GM19351 (cell line): Measurements from ENCODE around the gene TIMM23B.
A peak's percentile ranks its signal among the peaks of the same experiment; 100 is the strongest.
"Not testable (repeated sequence)": the region's sequence is repeated elsewhere in the genome, so short reads cannot be mapped to it uniquely, and the experiment has no call there.

Source experiments
- ATAC-seq: cut with Tn5 transposase; IDR thresholded peaks from one replicate; pipeline ENCODE4 v1.9.1; 2021; ENCODE audit warnings: mild to moderate bottlenecking, moderate library complexity; ENCODE audit not compliant: unreplicated experiment

Gene TIMM23B

GRCh38 chr10:49941447-49942338 lies at the start of gene TIMM23B, which contains the start of gene PARG:
TIMM23B (plus strand) TSS chr10:49942053; CDS start chr10:49942195, 142 bp downstream.
PARG (minus strand) TSS chr10:49942027; CDS start chr10:49941725, 302 bp downstream.
- ATAC-seq = peak; percentile 63

- not testable (repeated sequence) for ATAC-seq
Measured at GRCh38 chr10:49899999-49900398, 41.9 kb upstream of the TIMM23B start.

GRCh38 chr10:49900406-49900805 lies 41.4 kb upstream of the TIMM23B start:
- not testable (repeated sequence) for ATAC-seq

GRCh38 chr10:49903829-49904228 lies 38.0 kb upstream of the TIMM23B start:
- not testable (repeated sequence) for ATAC-seq

- not testable (repeated sequence) for ATAC-seq
Measured at GRCh38 chr10:49908290-49909080, 33.4 kb upstream of the TIMM23B start.

- ATAC-seq = not testable (repeated sequence)
Measured at GRCh38 chr10:49910295-49910694, 31.6 kb upstream of the TIMM23B start.

GRCh38 chr10:49916451-49916850 lies 25.4 kb upstream of the TIMM23B start:
- ATAC-seq = not testable (repeated sequence)

GRCh38 chr10:49917927-49918326 lies 23.9 kb upstream of the TIMM23B start:
- ATAC-seq = not testable (repeated sequence)

- ATAC-seq = not testable (repeated sequence)
Measured at GRCh38 chr10:49922041-49922440, 19.8 kb upstream of the TIMM23B start.

GRCh38 chr10:49923572-49923971 lies 18.3 kb upstream of the TIMM23B start:
- not testable (repeated sequence) for ATAC-seq

- not testable (repeated sequence) for ATAC-seq
Measured at GRCh38 chr10:49931276-49931675, 10.6 kb upstream of the TIMM23B start.

- ATAC-seq = not testable (repeated sequence)
Measured at GRCh38 chr10:49931959-49932728, 9.7 kb upstream of the TIMM23B start.

GRCh38 chr10:49942339-49942705 lies 469 bp downstream of the TIMM23B start:
- ATAC-seq = peak; percentile 15

- not testable (repeated sequence) for ATAC-seq
Measured at GRCh38 chr10:49943607-49944006, 1.8 kb downstream of the TIMM23B start.

- ATAC-seq = peak; percentile 93
Measured at GRCh38 chr10:49948142-49948541, 6.3 kb downstream of the TIMM23B start.

GRCh38 chr10:49948737-49949136 lies 6.9 kb downstream of the TIMM23B start:
- ATAC-seq = not testable (repeated sequence)

- ATAC-seq = not testable (repeated sequence)
Measured at GRCh38 chr10:49952006-49952405, 10.2 kb downstream of the TIMM23B start.

GRCh38 chr10:49953122-49953521 lies 11.3 kb downstream of the TIMM23B start:
- not testable (repeated sequence) for ATAC-seq

- not testable (repeated sequence) for ATAC-seq
Measured at GRCh38 chr10:49970331-49970857, 28.5 kb downstream of the TIMM23B start.

GRCh38 chr10:49971466-49971865 lies 29.6 kb downstream of the TIMM23B start:
- not testable (repeated sequence) for ATAC-seq
